GM13976 (cell line): Measurements from ENCODE around the gene BIRC2.

Experiments used
- DNase-seq: peaks from one replicate; pipeline ENCODE4 v3.0.0; 2012; ENCODE audit warnings: low spot score
- CTCF ChIP-seq: IDR thresholded peaks from 2 replicates; pipeline ENCODE4 v1.5.1; 2012; ENCODE audit warnings: borderline replicate concordance, mild to moderate bottlenecking; ENCODE audit not compliant: insufficient read depth; ENCODE audit errors: extremely low read depth, missing control alignments, control extremely low read depth
- in situ Hi-C: fragments of 300-500 bp; cut with MboI; formaldehyde crosslinking; loops from one replicate; pipeline ENCODE4 v1.12.0; 2022; ENCODE audit warnings: low sequenced_read_pairs, mixed read lengths, inconsistent platforms; ENCODE audit not compliant: unreplicated experiment

BIRC2 gene

GRCh38 chr11:102399189-102399588 lies 52.2 kb downstream of the BIRC2 start:
- TF ChIP-seq CTCF: no peak
- in situ Hi-C loops: loop anchor here (25.0 kb wide), 1 partner anchor 88 kb away; no protein-coding TSS in a partner anchor
- DNase-seq: no peak

- TF ChIP-seq CTCF: no peak
- in situ Hi-C loops: no loop called here
- DNase-seq: no peak
These were observed 53.6 kb downstream of the BIRC2 start for GRCh38 chr11:102400603-102401002.

GRCh38 chr11:102401905-102402304 lies 54.9 kb downstream of the BIRC2 start:
- in situ Hi-C loops: no loop called here
- no peak for DNase-seq
- TF ChIP-seq CTCF: no peak

GRCh38 chr11:102402548-102402947 lies 55.5 kb downstream of the BIRC2 start:
- TF ChIP-seq CTCF: no peak
- DNase-seq: no peak
- in situ Hi-C loops: no loop called here

- in situ Hi-C loops: no loop called here
These were observed 58.5 kb downstream of the BIRC2 start for GRCh38 chr11:102405501-102405900.

GRCh38 chr11:102406099-102406498 lies 59.1 kb downstream of the BIRC2 start:
- in situ Hi-C loops: no loop called here
- TF ChIP-seq CTCF: no peak

More at GRCh38 chr11:102405501-102405900, 58.5 kb downstream of the BIRC2 start:
- no peak for TF ChIP-seq CTCF
- no peak for DNase-seq

GRCh38 chr11:102407901-102408300 lies 60.9 kb downstream of the BIRC2 start:
- DNase-seq: no peak
- in situ Hi-C loops: no loop called here
- TF ChIP-seq CTCF: no peak

More at GRCh38 chr11:102406099-102406498, 59.1 kb downstream of the BIRC2 start:
- no peak for DNase-seq
